Measurements from ENCODE around the gene BMPR2. TPM values are rescaled to one million over a fixed set of nuclear protein-coding genes. Genes with fewer than 3 reads are reported as not detected.

The BMPR2 gene
- polyA plus RNA-seq, 1 experiment: 30.9 TPM

- Histone ChIP-seq H3K27me3 (ENCODE audit: control insufficient read depth, insufficient read depth, low read length) (no peaks in the 10 kb centered on the region), H3K36me3 (ENCODE audit: control insufficient read depth, insufficient read depth, low read length) (no peaks in the 10 kb centered on the region), H3K4me3 (ENCODE audit: low read depth, low read length) (no peak overlapping the region)
- TF ChIP-seq CTCF (IDR thresholded peaks at IDR 0.05; ENCODE audit: insufficient read depth, low read depth, low read length): no peak
- ChIA-PET CTCF (interaction anchor here (2.9 kb wide), 1 partner anchor 10 kb away, joined by 30 read pairs; no protein-coding TSS in a partner anchor), POLR2A (no interaction called here)
- no peak for DNase-seq (ENCODE audit: low read depth)
Measured at GRCh38 chr2:202599911-202600310, 223.8 kb downstream of the BMPR2 start.

- POLR2A ChIA-PET: no interaction called here
- no peak for DNase-seq (ENCODE audit: low read depth)
- no peak for TF ChIP-seq CTCF (IDR thresholded peaks at IDR 0.05; ENCODE audit: insufficient read depth, low read depth, low read length)
- CTCF ChIA-PET: no interaction called here
- no peak overlapping the region for H3K4me3 ChIP-seq (ENCODE audit: low read depth, low read length)
- H3K27me3 ChIP-seq (ENCODE audit: control insufficient read depth, insufficient read depth, low read length): no peaks in the 10 kb centered on the region
- H3K36me3 ChIP-seq (ENCODE audit: control insufficient read depth, insufficient read depth, low read length): no peaks in the 10 kb centered on the region
Measured at GRCh38 chr2:202604699-202605098, 228.6 kb downstream of the BMPR2 start.

GRCh38 chr2:202605174-202605573 lies 229.0 kb downstream of the BMPR2 start:
- H3K36me3 ChIP-seq (ENCODE audit: control insufficient read depth, insufficient read depth, low read length): no peaks in the 10 kb centered on the region
- CTCF ChIA-PET: no interaction called here
- H3K27me3 ChIP-seq (ENCODE audit: control insufficient read depth, insufficient read depth, low read length): no peaks in the 10 kb centered on the region
- DNase-seq (ENCODE audit: low read depth): no peak
- no peak overlapping the region for H3K4me3 ChIP-seq (ENCODE audit: low read depth, low read length)
- POLR2A ChIA-PET: no interaction called here
- TF ChIP-seq CTCF (IDR thresholded peaks at IDR 0.05; ENCODE audit: insufficient read depth, low read depth, low read length): no peak

GRCh38 chr2:202608142-202608852 lies 232.2 kb downstream of the BMPR2 start:
- CTCF ChIA-PET: no interaction called here
- no peak for TF ChIP-seq CTCF (IDR thresholded peaks at IDR 0.05; ENCODE audit: insufficient read depth, low read depth, low read length)
- POLR2A ChIA-PET: no interaction called here
- H3K36me3 ChIP-seq (ENCODE audit: control insufficient read depth, insufficient read depth, low read length): no peaks in the 10 kb centered on the region
- no peak overlapping the region for H3K4me3 ChIP-seq (ENCODE audit: low read depth, low read length)
- no peaks in the 10 kb centered on the region for H3K27me3 ChIP-seq (ENCODE audit: control insufficient read depth, insufficient read depth, low read length)
- DNase-seq (ENCODE audit: low read depth): no peak

- Histone ChIP-seq H3K27me3 (ENCODE audit: control insufficient read depth, insufficient read depth, low read length) (no peaks in the 10 kb centered on the region), H3K4me3 (ENCODE audit: low read depth, low read length) (no peak overlapping the region), H3K36me3 (ENCODE audit: control insufficient read depth, insufficient read depth, low read length) (no peaks in the 10 kb centered on the region)
- ChIA-PET CTCF (interaction anchor here (1.1 kb wide), 1 partner anchor 36 kb away, joined by 3 read pairs; no protein-coding TSS in a partner anchor), POLR2A (no interaction called here)
- no peak for DNase-seq (ENCODE audit: low read depth)
- no peak for TF ChIP-seq CTCF (IDR thresholded peaks at IDR 0.05; ENCODE audit: insufficient read depth, low read depth, low read length)
Measured at GRCh38 chr2:202609381-202610145, 233.4 kb downstream of the BMPR2 start.

All from BJ (cell line).